Measurements from ENCODE around the gene TP63. TPM values are rescaled to one million over a fixed set of nuclear protein-coding genes. Genes with fewer than 3 reads are reported as not detected.

TP63 gene
- total and polyA plus RNA-seq, 8 donors, result 0.45 to 2.7 (median 0.84) TPM

GRCh38 chr3:189853906-189854305 lies 222.7 kb downstream of the TP63 start:
- DNase-seq (no peak), ATAC-seq (peak; percentile 33)

GRCh38 chr3:189860296-189860695 lies 229.1 kb downstream of the TP63 start:
- ATAC-seq (no peak), DNase-seq (no peak)
- no peak overlapping the region for H3K27ac ChIP-seq
- TF ChIP-seq CTCF (IDR thresholded peaks at IDR 0.05), result no peak
- H3K9me3 ChIP-seq, result no peaks in the 10 kb centered on the region
- H3K4me1 ChIP-seq, result no peaks in the 10 kb centered on the region
- H3K27me3 ChIP-seq, result no peaks in the 10 kb centered on the region
- intact Hi-C loops (cut with DNase I), result no loop called here
- H3K4me3 ChIP-seq, result no peak overlapping the region
- H3K36me3 ChIP-seq, result no peaks in the 10 kb centered on the region

More at GRCh38 chr3:189853906-189854305, 222.7 kb downstream of the TP63 start:
- Histone ChIP-seq H3K4me3 (no peak overlapping the region), H3K36me3 (no peaks in the 10 kb centered on the region), H3K27ac (no peak overlapping the region), H3K9me3 (no peaks in the 10 kb centered on the region), H3K4me1 (no peaks in the 10 kb centered on the region), H3K27me3 (no peaks in the 10 kb centered on the region)
- no peak for TF ChIP-seq CTCF (IDR thresholded peaks at IDR 0.05)
- intact Hi-C loops (cut with DNase I), result no loop called here

GRCh38 chr3:189862385-189862998 lies 231.3 kb downstream of the TP63 start:
- no peaks in the 10 kb centered on the region for H3K36me3 ChIP-seq
- ATAC-seq, result peak; percentile 55
- no peak overlapping the region for H3K4me3 ChIP-seq
- DNase-seq, result peak in 2 of 4 donors; percentile 6 to 16
- intact Hi-C loops (cut with DNase I), result no loop called here
- peak overlapping the region in 1 of 2 donors; percentile 33 for H3K27ac ChIP-seq
- H3K4me1 ChIP-seq, result no peaks in the 10 kb centered on the region
- H3K9me3 ChIP-seq, result no peaks in the 10 kb centered on the region
- H3K27me3 ChIP-seq, result no peaks in the 10 kb centered on the region
- no peak for TF ChIP-seq CTCF (IDR thresholded peaks at IDR 0.05)

GRCh38 chr3:189863031-189863430 lies 231.8 kb downstream of the TP63 start:
- peak; percentile 94 for ATAC-seq
- Histone ChIP-seq H3K27ac (peak overlapping the region in 1 of 2 donors; percentile 33), H3K9me3 (no peaks in the 10 kb centered on the region), H3K4me1 (no peaks in the 10 kb centered on the region), H3K36me3 (no peaks in the 10 kb centered on the region), H3K4me3 (no peak overlapping the region), H3K27me3 (no peaks in the 10 kb centered on the region)
- TF ChIP-seq CTCF (IDR thresholded peaks at IDR 0.05), result no peak
- intact Hi-C loops (cut with DNase I), result no loop called here
- peak in 1 of 4 donors; percentile 50 for DNase-seq

- H3K36me3 ChIP-seq, result no peaks in the 10 kb centered on the region
- intact Hi-C loops (cut with DNase I), result no loop called here
- TF ChIP-seq CTCF (IDR thresholded peaks at IDR 0.05), result no peak
- no peaks in the 10 kb centered on the region for H3K9me3 ChIP-seq
- H3K4me3 ChIP-seq, result no peak overlapping the region
- H3K27ac ChIP-seq, result no peak overlapping the region
- ATAC-seq (no peak), DNase-seq (no peak)
- no peaks in the 10 kb centered on the region for H3K27me3 ChIP-seq
- H3K4me1 ChIP-seq, result no peaks in the 10 kb centered on the region
These were observed 236.9 kb downstream of the TP63 start for GRCh38 chr3:189868061-189868460.

Data from left lung (tissue), 10 donors.